GM19240 (cell line): Measurements from ENCODE around the gene FAM209B.
A peak's percentile ranks its signal among the peaks of the same experiment; 100 is the strongest.
"Not testable (repeated sequence)": the region's sequence is repeated elsewhere in the genome, so short reads cannot be mapped to it uniquely, and the experiment has no call there.

Experiments used
- DNase-seq: peaks from one replicate; pipeline ENCODE4 v3.0.0; 2011; ENCODE audit warnings: low spot score; ENCODE audit not compliant: insufficient read length

FAM209B gene

GRCh38 chr20:56537997-56538396, 5.0 kb downstream of the FAM209B start:
- no peak for DNase-seq

- no peak for DNase-seq
These were observed 7.4 kb downstream of the FAM209B start for GRCh38 chr20:56540415-56540814.

GRCh38 chr20:56542489-56543030, 9.5 kb downstream of the FAM209B start:
- DNase-seq, result no peak

GRCh38 chr20:56551571-56551970, 18.5 kb downstream of the FAM209B start:
- DNase-seq, result no peak

- no peak for DNase-seq
These were observed 20.0 kb downstream of the FAM209B start for GRCh38 chr20:56552911-56553629.

- DNase-seq, result peak; percentile 29
These were observed 21.8 kb downstream of the FAM209B start for GRCh38 chr20:56554869-56555268.

- no peak for DNase-seq
These were observed 25.9 kb downstream of the FAM209B start for GRCh38 chr20:56558968-56559367.

- not testable (repeated sequence) for DNase-seq
These were observed 31.5 kb downstream of the FAM209B start for GRCh38 chr20:56564526-56564925.

- DNase-seq, result no peak
These were observed 32.5 kb downstream of the FAM209B start for GRCh38 chr20:56565511-56565910.

GRCh38 chr20:56566621-56567020, 33.6 kb downstream of the FAM209B start:
- DNase-seq, result no peak

GRCh38 chr20:56570832-56571231, 37.8 kb downstream of the FAM209B start:
- DNase-seq, result no peak

GRCh38 chr20:56572172-56572571, 39.1 kb downstream of the FAM209B start:
- DNase-seq, result no peak

GRCh38 chr20:56573986-56574385, 40.9 kb downstream of the FAM209B start:
- DNase-seq, result no peak

GRCh38 chr20:56574531-56575142, 41.6 kb downstream of the FAM209B start:
- no peak for DNase-seq

- DNase-seq, result no peak
These were observed 42.1 kb downstream of the FAM209B start for GRCh38 chr20:56575157-56575556.

- no peak for DNase-seq
These were observed 42.9 kb downstream of the FAM209B start for GRCh38 chr20:56575961-56576360.

GRCh38 chr20:56579301-56579710, 46.3 kb downstream of the FAM209B start:
- no peak for DNase-seq

GRCh38 chr20:56580226-56580625, 47.2 kb downstream of the FAM209B start:
- DNase-seq, result no peak

GRCh38 chr20:56581701-56582100, 48.7 kb downstream of the FAM209B start:
- no peak for DNase-seq

GRCh38 chr20:56582542-56582941, 49.5 kb downstream of the FAM209B start:
- no peak for DNase-seq

GRCh38 chr20:56584916-56585315, 51.9 kb downstream of the FAM209B start:
- DNase-seq, result no peak
